Superior temporal gyrus (tissue), 1 donor: ENCODE results near the gene MED17.

Experiments used
- DNase-seq: peaks from one replicate; pipeline ENCODE4 v3.0.0-alpha.2; 2016; ENCODE audit errors: extremely low spot score

Gene MED17

GRCh38 chr11:93849751-93850593 is 65.9 kb downstream of the MED17 start:
- DNase-seq, result no peak

GRCh38 chr11:93850594-93851018 is 66.5 kb downstream of the MED17 start, which contains the start of gene VSTM5:
Gene VSTM5 (minus strand): TSS chr11:93850618. CDS start chr11:93850502, 116 bp downstream.
- DNase-seq, result no peak

- DNase-seq, result no peak
These were observed 68.2 kb downstream of the MED17 start for GRCh38 chr11:93852242-93852641.

GRCh38 chr11:93857413-93858120 is 73.5 kb downstream of the MED17 start:
- DNase-seq, result peak; percentile 60

- peak; percentile 15 for DNase-seq
These were observed 74.2 kb downstream of the MED17 start for GRCh38 chr11:93858121-93858775.

- no peak for DNase-seq
These were observed 77.7 kb downstream of the MED17 start for GRCh38 chr11:93861808-93862207.
